Type B pancreatic cell (in vitro differentiated cells): Measurements from ENCODE around the gene COX4I1. TPM values are rescaled to one million over a fixed set of nuclear protein-coding genes. Genes with fewer than 3 reads are reported as not detected.

ENCODE experiments used
- DNase-seq: peaks from one replicate; pipeline ENCODE4 v3.0.0; 2021; ENCODE audit warnings: mixed read lengths; ENCODE audit not compliant: unreplicated experiment; ENCODE audit errors: extremely low spot score
- H3K27ac Mint-ChIP-seq: 2 replicates; pipeline ENCODE4 v1.8.0; 2021; ENCODE audit warnings: mild to moderate bottlenecking, mixed read lengths
- H3K27me3 Mint-ChIP-seq: 2 replicates; pipeline ENCODE4 v1.8.0; 2021; ENCODE audit warnings: mixed read lengths
- H3K36me3 Mint-ChIP-seq: 2 replicates; pipeline ENCODE4 v1.8.0; 2021; ENCODE audit warnings: mixed read lengths
- H3K4me1 Mint-ChIP-seq: one replicate; pipeline ENCODE4 v1.8.0; 2021; ENCODE audit warnings: mixed read lengths; ENCODE audit not compliant: unreplicated experiment
- H3K4me3 Mint-ChIP-seq: 2 replicates; pipeline ENCODE4 v1.8.0; 2021; ENCODE audit warnings: mild to moderate bottlenecking, mixed read lengths
- H3K9me3 Mint-ChIP-seq: 2 replicates; pipeline ENCODE4 v1.8.0; 2021; ENCODE audit warnings: mixed read lengths
- total RNA-seq: library from RNA; stranded (reverse); gene quantifications from 2 replicates; pipeline ENCODE4 v1.2.1, GENCODE V29; 2021; ENCODE audit warnings: low replicate concordance
- TF ChIP-seq, protein P1 (sequence below): fragments of 200-600 bp; sonication (generic); conservative IDR thresholded peaks from 2 replicates; pipeline ENCODE4 v1.5.0; 2021; ENCODE audit warnings: antibody characterized with exemption, mild to moderate bottlenecking

COX4I1 gene
- total RNA-seq, 1 donor from 2014 or later, result 524 TPM

- H3K4me3 Mint-ChIP-seq, result no peak overlapping the region
- H3K27me3 Mint-ChIP-seq, result peaks cover 47% of the 10 kb centered on the region
- no peaks in the 10 kb centered on the region for H3K4me1 Mint-ChIP-seq
- no peak for DNase-seq
- H3K27ac Mint-ChIP-seq, result no peak overlapping the region
- TF ChIP-seq, protein P1, sequence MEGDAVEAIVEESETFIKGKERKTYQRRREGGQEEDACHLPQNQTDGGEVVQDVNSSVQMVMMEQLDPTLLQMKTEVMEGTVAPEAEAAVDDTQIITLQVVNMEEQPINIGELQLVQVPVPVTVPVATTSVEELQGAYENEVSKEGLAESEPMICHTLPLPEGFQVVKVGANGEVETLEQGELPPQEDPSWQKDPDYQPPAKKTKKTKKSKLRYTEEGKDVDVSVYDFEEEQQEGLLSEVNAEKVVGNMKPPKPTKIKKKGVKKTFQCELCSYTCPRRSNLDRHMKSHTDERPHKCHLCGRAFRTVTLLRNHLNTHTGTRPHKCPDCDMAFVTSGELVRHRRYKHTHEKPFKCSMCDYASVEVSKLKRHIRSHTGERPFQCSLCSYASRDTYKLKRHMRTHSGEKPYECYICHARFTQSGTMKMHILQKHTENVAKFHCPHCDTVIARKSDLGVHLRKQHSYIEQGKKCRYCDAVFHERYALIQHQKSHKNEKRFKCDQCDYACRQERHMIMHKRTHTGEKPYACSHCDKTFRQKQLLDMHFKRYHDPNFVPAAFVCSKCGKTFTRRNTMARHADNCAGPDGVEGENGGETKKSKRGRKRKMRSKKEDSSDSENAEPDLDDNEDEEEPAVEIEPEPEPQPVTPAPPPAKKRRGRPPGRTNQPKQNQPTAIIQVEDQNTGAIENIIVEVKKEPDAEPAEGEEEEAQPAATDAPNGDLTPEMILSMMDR, result no peak
- no peaks in the 10 kb centered on the region for H3K9me3 Mint-ChIP-seq
- H3K36me3 Mint-ChIP-seq, result no peaks in the 10 kb centered on the region
Measured at GRCh38 chr16:85838876-85839585, 39.5 kb downstream of the COX4I1 start.

DNA sequence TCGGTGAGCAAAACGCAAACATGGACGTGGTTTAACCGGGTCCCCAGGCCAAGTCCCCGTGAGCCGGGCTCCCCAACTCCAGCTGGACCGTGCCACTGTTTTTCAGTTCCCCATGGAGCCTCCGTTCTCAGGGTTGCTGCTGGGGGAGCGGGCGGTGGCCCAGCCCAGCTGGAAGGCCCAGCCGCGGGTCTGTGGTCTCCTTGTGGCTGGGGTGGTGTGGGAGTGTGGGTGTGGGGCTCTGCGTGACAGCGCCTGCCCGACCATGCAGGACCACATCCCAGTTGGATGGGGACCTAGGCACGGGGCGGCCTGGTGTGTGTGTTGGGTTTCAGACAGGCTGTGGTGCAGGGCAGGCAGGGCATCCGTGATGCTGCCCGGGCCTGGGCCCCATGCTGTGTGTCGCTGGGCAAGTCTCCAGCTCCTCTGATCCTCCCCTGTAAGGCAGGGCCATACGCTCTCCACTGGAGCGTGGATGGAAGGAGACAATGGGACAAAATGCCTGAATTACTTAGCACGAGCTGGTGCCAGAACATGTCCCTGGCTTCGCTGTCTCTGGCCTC lies 40.3 kb downstream of the COX4I1 start:
- DNase-seq, result no peak
- no peak overlapping the region for H3K4me3 Mint-ChIP-seq
- H3K27ac Mint-ChIP-seq, result no peak overlapping the region
- H3K27me3 Mint-ChIP-seq, result peaks cover 44% of the 10 kb centered on the region
- peaks cover 2% of the 10 kb centered on the region for H3K4me1 Mint-ChIP-seq
- H3K36me3 Mint-ChIP-seq, result no peaks in the 10 kb centered on the region
- H3K9me3 Mint-ChIP-seq, result no peaks in the 10 kb centered on the region
- TF ChIP-seq, protein P1, result no peak

DNA sequence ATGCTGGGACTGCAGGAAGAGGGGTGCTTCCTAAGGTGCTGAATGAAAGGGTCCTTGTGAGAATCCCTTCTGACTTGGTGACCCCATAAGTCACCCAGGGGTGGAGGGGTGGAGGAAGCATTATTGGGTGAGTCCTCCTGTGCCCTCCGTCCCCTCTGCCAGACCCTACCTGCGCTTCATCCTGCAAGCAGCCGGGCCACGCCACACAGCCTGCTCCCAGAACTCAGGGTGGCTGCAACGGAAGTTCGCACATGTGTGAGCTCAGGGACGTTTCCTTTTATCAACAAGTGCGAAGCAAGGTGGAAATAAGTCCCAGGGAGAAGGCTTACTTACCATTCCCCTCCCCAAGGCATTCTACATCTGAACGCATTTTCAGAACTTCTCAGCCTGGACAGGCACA lies 40.9 kb downstream of the COX4I1 start:
- no peak overlapping the region for H3K27ac Mint-ChIP-seq
- no peaks in the 10 kb centered on the region for H3K36me3 Mint-ChIP-seq
- no peaks in the 10 kb centered on the region for H3K9me3 Mint-ChIP-seq
- DNase-seq, result no peak
- no peak overlapping the region for H3K4me3 Mint-ChIP-seq
- peaks cover 42% of the 10 kb centered on the region for H3K27me3 Mint-ChIP-seq
- peaks cover 5% of the 10 kb centered on the region for H3K4me1 Mint-ChIP-seq
- TF ChIP-seq, protein P1, result no peak

DNA sequence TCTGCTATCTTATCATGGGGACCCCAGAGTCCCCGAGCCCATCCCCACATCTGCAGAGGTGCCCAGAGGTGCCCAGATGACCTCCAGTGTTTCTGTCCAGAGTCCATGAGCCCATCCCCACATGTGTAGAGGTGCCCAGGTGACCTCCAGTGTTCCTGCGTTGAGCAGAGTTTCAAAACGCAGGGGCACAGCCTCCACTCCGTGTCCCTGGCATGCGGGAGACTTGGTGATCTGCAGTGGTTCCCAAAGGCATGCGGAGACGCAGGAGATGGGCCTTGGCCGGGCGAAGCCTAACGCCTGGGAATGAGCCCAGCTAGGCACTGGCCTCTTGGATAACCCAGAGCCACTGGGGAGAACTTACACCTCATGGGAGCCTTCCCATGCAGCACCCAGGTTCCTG lies 41.3 kb downstream of the COX4I1 start:
- H3K4me3 Mint-ChIP-seq, result no peak overlapping the region
- TF ChIP-seq, protein P1, result no peak
- no peaks in the 10 kb centered on the region for H3K9me3 Mint-ChIP-seq
- no peaks in the 10 kb centered on the region for H3K36me3 Mint-ChIP-seq
- H3K4me1 Mint-ChIP-seq, result peaks cover 5% of the 10 kb centered on the region
- no peak overlapping the region for H3K27ac Mint-ChIP-seq
- H3K27me3 Mint-ChIP-seq, result peaks cover 39% of the 10 kb centered on the region
- DNase-seq, result no peak

DNA sequence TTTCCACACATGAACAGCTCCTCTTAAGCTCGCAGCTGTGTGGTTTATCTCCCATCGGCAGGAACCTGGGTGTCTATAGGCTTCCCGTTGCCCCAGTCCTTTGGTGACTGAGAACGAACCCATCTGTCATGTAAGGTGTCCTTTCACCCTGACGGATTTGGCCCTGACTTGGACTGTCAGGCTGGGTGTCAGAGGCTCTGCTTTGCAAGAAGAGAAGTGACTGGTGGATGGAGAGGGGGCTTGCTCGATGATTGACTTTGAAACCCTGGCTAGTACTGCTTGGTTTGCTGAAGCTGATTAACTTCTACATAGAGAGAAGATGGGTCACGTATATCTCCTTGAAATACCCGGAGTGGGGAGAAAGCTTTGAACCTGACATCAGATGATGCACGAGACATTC lies 42.9 kb downstream of the COX4I1 start:
- DNase-seq, result no peak
- TF ChIP-seq, protein P1, result no peak
- no peaks in the 10 kb centered on the region for H3K9me3 Mint-ChIP-seq
- H3K4me1 Mint-ChIP-seq, result peaks cover 5% of the 10 kb centered on the region
- peaks cover 24% of the 10 kb centered on the region for H3K27me3 Mint-ChIP-seq
- H3K36me3 Mint-ChIP-seq, result no peaks in the 10 kb centered on the region
- H3K4me3 Mint-ChIP-seq, result no peak overlapping the region
- H3K27ac Mint-ChIP-seq, result no peak overlapping the region
